Measurements from ENCODE around the gene NCKAP5.
"Not testable (repeated sequence)": the region's sequence is repeated elsewhere in the genome, so short reads cannot be mapped to it uniquely, and the experiment has no call there.

The NCKAP5 gene

DNA sequence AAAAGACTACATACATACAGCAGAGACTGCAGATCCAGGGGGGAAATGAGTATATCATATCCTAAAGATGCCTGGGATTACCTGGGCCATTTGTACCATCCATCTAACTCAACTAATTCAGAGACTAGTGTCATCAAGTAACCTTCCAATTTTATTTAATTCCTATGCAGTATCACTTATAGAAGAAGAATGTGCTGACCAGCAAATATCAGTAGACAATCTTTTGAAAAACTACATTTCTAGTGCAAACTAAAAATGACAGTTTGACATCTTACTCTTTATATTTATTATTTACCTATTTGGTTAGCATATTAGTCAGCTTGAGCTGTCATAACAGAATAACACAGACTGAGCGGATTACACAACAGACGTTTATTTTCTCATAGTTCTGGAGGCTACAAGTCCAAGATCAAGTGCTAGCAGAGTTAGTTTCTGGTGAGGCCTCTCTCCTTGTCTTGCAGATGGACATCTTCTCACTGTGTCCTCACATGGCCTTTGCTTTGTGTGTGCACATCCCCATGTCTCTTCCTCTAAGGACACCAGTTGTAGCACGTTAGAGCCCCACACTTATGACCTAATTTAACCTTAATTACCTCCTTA is 47.0 kb downstream of the NCKAP5 start:
- no peak for DNase-seq

DNA sequence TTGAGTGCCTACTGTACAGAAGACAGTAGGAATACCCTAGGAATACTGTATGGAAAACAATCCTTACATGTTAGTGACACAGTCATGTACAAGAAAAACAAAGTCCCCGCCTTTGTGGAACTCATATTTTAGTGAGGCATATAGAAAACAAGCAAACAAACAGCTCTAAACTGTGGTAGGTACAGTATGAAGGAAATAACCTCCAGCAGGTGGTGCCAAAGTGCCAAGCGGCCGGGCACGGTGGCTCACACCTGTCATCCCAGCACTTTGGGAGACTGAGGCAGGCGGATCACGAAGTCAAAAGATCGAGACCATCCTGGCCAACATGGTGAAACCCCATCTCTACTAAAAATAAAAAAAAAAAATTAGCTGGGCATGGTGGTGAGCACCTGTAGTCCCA is 48.6 kb downstream of the NCKAP5 start:
- DNase-seq: not testable (repeated sequence)

DNA sequence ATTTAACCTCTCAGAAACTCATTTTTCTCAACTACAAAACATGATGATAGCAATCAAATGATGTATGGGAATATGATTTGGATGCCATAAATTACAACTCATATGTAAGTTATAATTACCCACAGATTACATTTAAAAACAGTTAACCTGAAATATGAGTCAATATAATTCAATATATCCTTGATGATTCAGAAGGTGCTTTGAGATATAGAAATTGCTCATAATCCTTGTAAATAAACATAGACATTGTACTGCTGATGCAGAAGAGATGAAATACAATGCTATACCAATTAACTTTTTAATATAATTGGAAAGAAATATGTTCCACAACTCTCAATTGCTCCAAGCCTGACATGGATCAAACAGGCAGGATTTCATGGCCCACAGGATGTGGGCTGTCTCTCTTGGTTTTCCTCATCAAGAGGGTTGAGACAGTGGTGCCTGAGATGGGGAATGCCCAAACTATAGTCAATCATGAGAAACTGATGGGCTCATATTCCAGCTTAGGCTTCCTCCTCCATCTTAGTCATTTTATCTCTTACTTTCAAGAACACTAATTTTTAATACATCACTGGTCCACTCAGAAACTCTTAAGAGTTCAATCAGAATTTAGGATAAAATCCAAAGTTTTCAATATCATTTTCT is 49.4 kb downstream of the NCKAP5 start:
- no peak for DNase-seq

DNA sequence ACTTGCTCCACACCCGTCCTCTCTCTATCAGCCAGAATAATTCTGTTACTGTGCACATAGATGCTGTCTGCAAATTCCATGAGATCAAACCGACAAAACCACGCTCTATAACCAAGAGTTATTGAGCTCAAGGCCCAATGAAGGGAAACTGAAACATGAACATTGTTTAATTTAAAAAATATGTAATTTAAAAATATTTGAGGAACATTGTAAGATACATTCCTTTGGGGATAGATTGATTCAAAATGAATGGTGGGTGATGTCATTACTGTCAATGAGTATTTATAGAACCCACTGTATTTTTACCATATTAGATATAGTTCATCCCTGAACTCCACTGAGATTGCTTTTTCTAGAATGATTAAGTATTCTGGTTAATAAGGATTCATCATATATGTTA is 50.4 kb downstream of the NCKAP5 start:
- DNase-seq: no peak

DNA sequence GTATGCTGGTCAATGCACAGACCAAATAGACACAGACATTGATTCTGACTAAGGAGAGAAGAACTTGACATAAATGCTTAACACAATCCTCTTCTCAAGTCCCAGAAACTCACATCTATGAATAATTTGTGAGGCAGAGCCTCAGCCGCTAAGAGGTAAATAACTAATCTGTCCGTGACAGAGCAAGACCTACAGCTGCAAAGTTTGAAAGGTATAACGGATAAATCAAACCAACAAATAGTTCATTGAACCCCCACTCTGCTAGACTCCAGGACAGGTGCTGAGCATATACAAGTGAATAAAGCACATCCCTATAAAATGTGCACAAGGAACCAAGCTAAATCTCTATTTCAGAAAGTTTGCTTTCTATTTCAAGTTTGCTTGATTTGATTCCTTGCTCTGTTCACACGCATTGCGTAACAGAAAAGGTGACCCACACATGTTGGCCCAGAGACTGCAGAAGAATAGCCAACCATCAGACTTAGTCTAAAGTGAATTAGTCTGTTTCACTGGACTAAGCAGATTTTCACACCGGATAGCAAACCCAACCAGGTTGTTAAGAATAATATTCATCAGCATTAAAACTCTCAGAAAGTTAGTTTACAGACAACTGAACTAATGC is 51.7 kb downstream of the NCKAP5 start:
- DNase-seq: no peak

DNA sequence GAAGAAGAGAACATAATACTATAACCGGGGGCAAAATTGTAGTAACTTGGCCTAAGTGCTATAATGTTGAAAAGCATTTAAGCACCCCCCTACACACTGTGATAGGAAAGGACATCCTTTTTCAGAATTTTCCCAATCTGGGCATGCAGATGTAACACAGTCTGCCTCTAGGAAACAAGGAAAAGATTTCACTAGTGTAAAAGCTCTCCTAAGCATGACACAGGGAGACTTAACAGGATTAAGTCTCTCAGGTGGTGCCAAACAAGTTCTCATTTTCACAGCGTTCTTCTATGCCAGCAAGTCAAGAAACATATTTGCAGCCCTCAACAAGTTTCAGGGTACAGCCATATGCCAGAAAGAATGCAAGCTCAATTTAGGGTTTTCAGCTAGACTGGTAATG is 53.0 kb downstream of the NCKAP5 start:
- no peak for DNase-seq

DNA sequence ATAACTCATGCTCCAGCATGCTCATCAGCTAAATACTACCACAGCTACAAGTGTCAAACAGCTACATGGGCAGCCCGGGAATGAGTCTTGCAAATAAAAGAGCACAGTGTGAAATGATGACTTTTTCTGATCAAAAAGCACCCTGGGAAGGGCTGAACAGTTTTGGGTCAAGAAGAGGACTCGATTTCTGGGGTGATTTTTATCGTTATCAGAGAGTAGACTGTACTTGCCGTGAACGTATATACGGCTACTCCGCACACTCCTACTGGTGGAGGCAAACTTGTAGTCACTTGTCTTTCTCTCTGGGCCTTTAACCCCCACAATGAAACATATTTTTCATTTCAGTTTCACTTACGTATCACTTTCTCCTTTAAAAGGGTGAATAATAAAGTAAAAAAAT is 54.4 kb downstream of the NCKAP5 start:
- DNase-seq: no peak

DNA sequence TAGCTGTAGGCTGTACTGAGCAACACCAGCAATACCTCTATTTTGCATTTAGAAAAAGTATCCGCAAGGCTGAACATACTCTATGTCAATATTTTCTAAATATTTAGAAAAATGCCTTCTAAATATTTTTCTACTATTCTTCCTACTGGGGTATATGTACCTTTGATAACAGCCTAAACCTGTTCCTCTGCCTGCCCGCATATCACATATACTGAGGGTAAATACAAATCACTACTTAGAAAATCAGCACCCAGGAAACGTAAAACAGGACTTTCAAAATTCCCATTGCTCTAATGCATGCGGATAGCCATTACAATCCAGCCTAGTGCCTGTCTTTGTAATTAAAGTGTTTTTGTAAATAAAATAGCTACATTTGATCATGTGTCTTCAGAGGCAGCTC is 56.1 kb downstream of the NCKAP5 start:
- DNase-seq: no peak

DNA sequence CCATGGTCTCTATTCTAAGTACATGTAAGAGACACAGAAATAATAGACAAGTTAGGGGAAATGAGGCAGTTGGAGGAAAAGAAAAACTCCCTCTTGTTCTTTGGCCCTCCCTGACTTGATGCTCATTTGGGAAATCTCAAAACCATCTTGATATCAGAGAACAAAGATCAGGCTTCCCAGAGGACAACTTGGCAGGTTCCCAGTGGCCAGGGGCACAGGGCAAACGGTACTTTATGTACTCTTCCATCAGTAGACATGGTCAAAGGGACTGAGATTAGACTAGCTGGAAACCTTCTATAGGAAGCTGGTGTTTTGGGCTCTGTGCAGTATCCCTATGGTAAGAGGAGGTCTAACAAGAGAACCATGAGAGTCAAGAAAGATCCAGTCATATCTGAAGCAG is 56.6 kb downstream of the NCKAP5 start:
- no peak for DNase-seq

DNA sequence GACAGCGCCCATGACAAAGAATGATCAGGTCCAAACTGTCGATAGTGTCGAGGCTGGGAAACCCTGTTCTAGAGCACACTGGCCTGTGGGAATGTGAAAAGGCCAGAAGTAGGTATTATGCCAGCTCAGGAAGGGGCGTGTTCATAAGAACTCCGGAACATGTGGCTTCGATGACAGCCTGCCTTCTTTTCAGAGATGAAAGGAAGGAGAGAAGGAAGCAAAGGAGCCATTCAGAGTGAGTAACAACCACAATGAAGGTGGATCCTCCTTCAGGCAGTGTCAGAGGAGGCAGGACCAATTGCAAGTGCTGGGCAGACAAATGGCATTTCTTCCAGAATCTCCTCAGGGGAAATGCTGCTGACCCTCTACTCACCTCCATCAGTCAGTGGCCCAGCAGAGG is 58.5 kb downstream of the NCKAP5 start:
- no peak for DNase-seq

DNA sequence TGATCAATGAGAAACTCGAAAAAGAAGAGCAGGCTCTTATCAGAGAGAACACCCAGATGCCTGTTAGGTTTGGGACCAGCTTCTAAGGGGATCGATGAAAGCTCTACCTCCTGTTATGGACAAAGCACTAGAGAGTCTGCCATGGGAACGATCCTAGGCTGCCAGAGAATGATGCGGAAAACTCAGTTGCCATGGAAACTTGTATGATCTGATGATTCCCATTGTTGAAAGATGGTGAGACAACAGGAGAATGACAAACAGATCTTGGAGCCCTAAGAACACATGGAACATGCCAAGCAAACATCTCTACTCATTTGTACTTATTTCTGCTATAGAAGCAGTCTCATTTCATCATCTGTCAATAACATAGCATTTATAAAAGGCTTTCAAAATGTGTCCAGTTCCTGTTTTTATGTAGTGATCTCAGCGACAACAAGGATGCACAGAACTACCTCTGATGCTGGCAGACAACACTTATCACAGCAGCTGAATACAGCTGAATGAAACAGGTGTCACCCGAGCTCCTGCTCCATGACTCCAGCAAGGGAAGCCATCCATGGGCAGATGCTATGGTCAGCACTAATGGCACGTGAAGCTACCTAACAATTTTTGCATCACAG is 59.6 kb downstream of the NCKAP5 start:
- DNase-seq: peak; percentile 14

DNA sequence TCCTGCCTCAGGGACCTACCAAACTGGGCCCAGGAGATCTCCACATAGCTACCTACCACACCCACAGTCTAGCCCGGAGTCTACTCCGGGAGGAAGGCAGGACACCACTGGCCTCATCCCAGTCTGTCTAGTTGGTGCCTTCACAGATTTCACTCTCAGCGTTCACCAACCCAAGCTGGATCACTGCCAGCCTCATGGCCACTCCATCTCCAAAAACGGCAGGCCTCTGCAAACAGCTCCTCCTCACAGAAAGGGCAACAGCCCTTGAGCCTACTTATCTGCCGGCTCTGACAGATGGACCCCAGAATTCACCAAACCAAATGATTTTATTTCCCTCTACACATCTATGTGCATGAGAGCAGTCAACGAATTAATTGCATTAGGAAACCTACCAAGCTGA is 61.3 kb downstream of the NCKAP5 start:
- DNase-seq: no peak

DNA sequence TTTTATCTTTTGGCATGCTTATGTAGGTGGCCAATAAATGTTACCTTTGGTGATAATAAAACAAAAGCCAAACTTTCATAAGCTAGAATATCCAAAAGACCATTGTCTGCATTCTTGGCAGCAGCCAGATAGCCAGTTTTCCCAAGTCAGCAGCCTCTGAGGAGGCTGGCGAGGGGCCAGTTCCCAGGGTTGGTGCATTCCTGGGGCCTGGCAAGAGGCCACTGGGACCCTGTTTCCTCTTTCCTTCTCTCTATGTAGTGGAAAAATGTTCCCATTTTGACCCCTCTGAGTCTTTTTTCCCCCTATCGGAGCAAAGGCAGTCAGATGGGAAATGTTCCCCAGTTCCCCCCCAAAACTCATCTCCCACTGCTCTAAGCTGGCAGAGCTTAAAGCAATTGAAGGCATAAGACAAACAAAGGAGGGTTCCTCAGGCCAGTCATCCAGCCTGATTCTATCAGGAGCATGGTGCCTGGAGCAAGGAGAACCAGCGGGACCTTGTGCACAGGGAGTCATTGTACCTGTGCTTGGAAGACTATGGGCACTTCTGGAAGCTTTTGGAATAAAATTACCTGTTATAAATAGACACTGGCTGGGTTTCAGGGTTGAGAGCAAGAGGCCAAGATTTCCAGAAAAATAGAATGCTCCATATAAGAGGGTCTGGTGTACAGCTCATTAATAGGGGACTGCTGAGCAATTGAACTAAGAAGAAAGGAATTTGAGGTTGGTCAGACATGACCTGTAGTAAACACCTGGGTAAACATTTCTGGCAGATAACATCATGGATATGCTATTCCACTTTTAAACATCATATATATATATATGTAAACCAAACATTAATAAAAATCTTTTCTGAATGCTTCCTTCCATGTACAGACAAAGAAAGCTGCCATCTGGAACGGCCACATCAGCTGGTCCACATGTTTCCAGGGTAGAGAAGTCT is 63.4 kb downstream of the NCKAP5 start:
- DNase-seq: no peak

DNA sequence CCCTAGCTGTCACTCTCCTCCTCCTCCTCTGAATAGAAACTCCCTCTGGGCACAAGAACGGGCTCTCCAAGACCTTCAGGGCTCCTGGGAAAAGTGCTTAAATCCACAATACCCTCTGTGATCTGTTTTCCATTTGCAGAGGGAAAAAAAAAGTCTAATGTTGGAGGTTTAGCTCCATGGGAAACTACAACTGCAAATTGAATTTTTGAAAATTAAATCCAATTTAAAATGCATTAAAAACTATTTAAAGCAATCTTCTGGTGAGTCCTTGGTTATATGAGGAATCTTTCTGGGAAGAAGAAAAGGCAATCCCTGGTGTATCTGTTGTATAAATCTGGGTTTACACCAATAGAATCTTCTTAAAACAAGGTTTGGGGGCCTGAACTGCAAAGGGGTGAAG is 64.3 kb downstream of the NCKAP5 start:
- no peak for DNase-seq

DNA sequence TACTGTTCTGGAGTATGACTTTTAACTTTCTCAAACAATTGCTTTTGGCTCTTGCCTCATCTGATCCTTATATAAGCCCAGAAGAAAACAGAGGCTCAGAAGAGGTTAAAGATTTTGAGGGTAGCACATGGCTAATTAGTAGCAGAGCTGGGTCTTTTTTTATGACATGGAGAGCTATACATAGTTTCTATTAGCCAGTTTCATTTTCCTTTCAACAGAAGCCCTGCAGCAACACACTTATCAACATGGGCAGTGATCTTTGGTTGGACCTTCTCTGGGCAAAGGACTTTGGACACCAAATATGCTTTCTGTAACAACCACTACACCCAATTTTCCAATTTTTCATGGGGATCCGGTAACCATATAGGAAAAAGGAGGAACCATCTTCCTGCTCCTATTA is 64.9 kb downstream of the NCKAP5 start:
- no peak for DNase-seq

DNA sequence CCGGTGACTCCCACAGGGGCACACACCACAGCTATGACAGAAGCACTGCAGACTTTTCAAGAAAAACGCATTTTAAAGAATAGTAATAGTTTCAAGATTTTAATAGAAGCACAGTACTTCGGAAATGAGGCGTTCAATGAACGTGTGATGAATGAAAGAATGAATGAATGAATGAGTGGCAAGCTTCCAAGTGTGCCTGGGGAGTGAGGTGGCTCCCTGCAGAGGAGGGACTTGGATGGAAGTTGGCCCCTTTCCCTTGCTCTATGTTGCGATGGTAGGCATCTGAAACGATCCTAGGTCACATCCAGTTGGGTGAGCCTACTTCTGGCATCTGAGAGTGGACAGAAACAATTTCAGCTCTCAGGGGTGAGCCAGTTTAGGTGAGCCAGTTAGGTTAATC is 65.6 kb downstream of the NCKAP5 start:
- no peak for DNase-seq

DNA sequence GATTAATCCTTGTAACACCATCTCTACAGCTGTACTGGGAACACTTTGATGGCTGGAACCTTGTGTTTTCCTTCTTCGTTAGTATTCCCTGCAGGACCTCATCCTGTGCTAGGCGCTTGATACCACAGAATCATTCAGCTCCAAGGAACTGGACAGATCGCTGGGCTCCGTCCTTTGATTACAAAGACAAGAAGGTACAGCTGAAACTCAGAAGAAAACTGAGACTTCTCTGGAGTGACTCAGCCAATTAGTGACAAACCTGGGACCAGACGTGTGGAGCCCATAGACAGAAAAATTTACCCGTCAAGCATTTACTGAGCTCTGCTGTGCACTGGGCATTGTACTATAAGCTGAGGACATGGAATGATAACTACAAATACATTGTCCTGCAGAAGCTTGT is 67.3 kb downstream of the NCKAP5 start:
- DNase-seq: no peak

DNA sequence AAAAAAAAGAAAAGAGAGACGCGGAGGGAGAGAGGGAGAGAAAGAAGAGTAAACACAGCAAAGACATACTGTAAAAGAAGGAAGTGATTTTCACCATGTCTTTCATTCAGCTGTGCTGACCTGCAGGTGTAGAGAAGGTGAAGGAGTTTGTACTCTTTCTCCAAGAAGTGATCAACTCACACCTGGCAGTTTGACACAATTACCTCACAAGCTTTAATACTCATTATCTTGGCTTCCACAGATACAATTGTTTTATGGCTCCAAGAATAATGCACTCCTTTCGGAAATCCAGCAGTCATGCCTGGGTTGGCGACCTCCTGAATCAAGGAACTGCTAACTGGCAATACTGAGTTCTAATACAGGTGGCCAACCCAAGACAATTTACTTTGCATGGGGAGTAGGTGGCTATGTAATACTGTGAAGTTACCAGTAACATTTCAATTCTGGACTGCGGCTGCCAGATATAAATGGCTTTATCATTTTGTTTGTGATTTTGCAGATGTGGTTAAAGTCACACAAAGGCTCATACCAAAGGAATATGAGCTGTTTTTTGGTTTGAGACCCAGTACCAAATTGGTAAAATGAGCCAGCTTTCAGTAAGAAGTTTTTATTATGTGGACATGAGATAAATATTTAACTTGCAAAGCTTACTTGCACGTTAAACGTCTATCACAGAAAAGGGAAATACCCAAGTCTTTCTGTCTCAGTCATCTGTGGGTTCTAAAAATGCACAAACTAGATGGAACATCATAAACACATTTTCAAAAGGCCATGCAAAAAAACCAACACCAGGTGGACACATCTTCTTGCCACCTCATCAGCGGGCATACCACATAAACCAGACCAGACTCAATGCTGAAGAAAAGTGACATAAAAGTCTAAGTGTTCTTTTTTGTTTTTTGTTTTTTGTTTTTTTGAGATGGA is 69.3 kb downstream of the NCKAP5 start:
- no peak for DNase-seq

DNA sequence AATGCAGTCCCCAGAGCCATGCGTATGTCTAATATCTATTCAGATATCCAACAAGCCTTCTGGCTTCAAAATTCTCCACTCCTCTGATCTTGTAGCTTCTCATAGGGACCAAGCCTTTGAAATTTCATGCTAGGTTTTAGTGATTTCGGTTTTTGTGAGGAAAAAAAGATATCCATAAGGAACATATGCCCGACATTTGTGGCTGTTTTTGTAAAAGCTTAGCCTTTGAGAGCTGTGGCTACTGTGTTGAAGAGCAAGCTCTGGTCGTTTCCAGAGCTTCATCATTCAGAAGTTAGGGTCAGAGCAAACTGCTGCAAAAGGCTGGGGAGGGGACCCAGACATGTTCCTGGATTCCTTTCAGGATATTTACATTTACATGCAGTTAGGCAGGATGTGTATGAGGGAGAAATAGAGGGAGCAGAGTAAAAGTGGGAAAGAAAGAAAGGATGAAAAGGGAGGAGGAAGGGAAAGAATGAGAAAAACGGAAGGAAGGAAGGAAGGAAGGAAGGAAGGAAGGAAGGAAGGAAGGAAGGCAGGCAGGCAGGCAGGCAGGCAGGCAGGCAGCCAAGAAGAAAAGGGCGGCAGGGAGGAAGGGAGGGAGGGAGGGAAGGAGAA is 70.2 kb downstream of the NCKAP5 start:
- DNase-seq: no peak

DNA sequence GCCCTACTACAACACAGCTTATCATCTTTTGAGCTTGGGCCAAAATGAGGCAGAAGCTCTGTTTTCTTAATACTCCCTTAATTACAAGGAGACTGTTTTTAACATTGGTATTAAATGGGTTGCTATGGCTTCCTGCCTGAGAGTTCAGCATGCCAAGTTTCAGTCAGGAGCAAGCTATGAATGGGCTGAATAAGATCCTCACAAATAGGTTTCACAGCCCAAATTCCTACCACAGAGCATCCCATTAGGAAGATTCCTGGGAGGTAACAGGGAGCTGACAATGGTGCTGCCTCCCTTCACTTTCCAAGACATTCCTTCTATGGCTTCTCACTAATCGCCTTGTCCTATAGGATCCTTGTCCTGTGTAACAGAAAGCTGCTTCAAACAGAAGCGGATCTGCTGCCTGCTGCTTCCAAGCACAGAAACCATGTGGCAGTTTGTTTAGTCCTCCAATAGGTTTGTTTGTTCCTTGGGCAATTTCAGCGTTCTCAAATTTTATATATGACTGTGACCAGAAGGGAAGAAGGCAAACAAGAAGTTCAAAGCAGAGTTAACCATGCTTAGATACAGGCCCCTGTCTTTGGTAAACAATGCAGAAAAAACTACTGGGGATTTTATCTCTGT is 70.9 kb downstream of the NCKAP5 start:
- DNase-seq: no peak
